ENCODE measurements around the gene PCK1.

PCK1 gene

GRCh38 chr20:57601737-57602136 lies 40.8 kb downstream of the PCK1 start:
- H2AFZ ChIP-seq (ENCODE audit: low read depth, low read length), result no peak overlapping the region
- H3K27me3 ChIP-seq (ENCODE audit: low read depth, low read length), result peaks cover 64% of the 10 kb centered on the region
- H3K9ac ChIP-seq (ENCODE audit: low read length), result no peak overlapping the region
- no peaks in the 10 kb centered on the region for H3K9me3 ChIP-seq (ENCODE audit: insufficient read depth, low read length)
- no peak overlapping the region for H3K27ac ChIP-seq (ENCODE audit: low read length)
- H3K36me3 ChIP-seq (replicated peaks; ENCODE audit: low read depth, low read length), result no peaks in the 10 kb centered on the region
- H3K4me1 ChIP-seq (ENCODE audit: low read length), result peaks cover 29% of the 10 kb centered on the region
- no peaks in the 10 kb centered on the region for H4K20me1 ChIP-seq (ENCODE audit: insufficient read depth, low read length)
- H3K4me3 ChIP-seq (ENCODE audit: low read length), result no peak overlapping the region
- H3K79me2 ChIP-seq (ENCODE audit: low read length), result no peaks in the 10 kb centered on the region
- no peak overlapping the region for H3K4me2 ChIP-seq (ENCODE audit: low read length)
- no peak for TF ChIP-seq EZH2phosphoT487 (IDR thresholded peaks at IDR 0.05; ENCODE audit: low read depth)
- TF ChIP-seq, protein P1, sequence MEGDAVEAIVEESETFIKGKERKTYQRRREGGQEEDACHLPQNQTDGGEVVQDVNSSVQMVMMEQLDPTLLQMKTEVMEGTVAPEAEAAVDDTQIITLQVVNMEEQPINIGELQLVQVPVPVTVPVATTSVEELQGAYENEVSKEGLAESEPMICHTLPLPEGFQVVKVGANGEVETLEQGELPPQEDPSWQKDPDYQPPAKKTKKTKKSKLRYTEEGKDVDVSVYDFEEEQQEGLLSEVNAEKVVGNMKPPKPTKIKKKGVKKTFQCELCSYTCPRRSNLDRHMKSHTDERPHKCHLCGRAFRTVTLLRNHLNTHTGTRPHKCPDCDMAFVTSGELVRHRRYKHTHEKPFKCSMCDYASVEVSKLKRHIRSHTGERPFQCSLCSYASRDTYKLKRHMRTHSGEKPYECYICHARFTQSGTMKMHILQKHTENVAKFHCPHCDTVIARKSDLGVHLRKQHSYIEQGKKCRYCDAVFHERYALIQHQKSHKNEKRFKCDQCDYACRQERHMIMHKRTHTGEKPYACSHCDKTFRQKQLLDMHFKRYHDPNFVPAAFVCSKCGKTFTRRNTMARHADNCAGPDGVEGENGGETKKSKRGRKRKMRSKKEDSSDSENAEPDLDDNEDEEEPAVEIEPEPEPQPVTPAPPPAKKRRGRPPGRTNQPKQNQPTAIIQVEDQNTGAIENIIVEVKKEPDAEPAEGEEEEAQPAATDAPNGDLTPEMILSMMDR (IDR thresholded peaks at IDR 0.05; ENCODE audit: low read depth, low read length), result no peak

GRCh38 chr20:57603120-57603519 lies 42.2 kb downstream of the PCK1 start:
- no peak overlapping the region for H3K4me3 ChIP-seq (ENCODE audit: low read length)
- no peaks in the 10 kb centered on the region for H3K79me2 ChIP-seq (ENCODE audit: low read length)
- peaks cover 71% of the 10 kb centered on the region for H3K27me3 ChIP-seq (ENCODE audit: low read depth, low read length)
- H3K27ac ChIP-seq (ENCODE audit: low read length), result no peak overlapping the region
- no peak overlapping the region for H3K4me2 ChIP-seq (ENCODE audit: low read length)
- no peak overlapping the region for H3K9ac ChIP-seq (ENCODE audit: low read length)
- no peak overlapping the region for H2AFZ ChIP-seq (ENCODE audit: low read depth, low read length)
- no peaks in the 10 kb centered on the region for H4K20me1 ChIP-seq (ENCODE audit: insufficient read depth, low read length)
- H3K36me3 ChIP-seq (replicated peaks; ENCODE audit: low read depth, low read length), result no peaks in the 10 kb centered on the region
- no peaks in the 10 kb centered on the region for H3K9me3 ChIP-seq (ENCODE audit: insufficient read depth, low read length)
- TF ChIP-seq, protein P1 (IDR thresholded peaks at IDR 0.05; ENCODE audit: low read depth, low read length), result no peak
- TF ChIP-seq EZH2phosphoT487 (IDR thresholded peaks at IDR 0.05; ENCODE audit: low read depth), result no peak
- peaks cover 20% of the 10 kb centered on the region for H3K4me1 ChIP-seq (ENCODE audit: low read length)

DNA sequence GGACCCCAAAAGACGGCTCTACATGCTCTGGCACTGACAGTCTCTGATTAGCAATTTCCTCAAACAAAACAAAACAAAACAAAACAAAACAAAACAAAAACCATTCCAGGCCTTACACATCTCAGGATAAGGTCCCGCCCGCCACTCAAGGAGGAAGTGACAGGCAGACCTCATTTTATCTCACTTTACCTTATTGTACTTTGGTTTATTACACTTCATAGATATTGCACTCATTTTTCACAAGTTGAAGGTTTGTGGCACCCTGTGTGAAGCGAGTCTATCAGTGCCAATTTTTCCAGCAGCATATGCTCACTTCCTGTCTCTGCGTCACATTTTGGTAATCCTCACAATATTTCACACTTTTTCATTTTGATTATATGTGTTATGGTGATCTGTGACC lies 44.1 kb downstream of the PCK1 start:
- H4K20me1 ChIP-seq (ENCODE audit: insufficient read depth, low read length), result no peaks in the 10 kb centered on the region
- H2AFZ ChIP-seq (ENCODE audit: low read depth, low read length), result no peak overlapping the region
- H3K4me1 ChIP-seq (ENCODE audit: low read length), result peaks cover 20% of the 10 kb centered on the region
- no peak overlapping the region for H3K27ac ChIP-seq (ENCODE audit: low read length)
- peaks cover 69% of the 10 kb centered on the region for H3K27me3 ChIP-seq (ENCODE audit: low read depth, low read length)
- H3K36me3 ChIP-seq (replicated peaks; ENCODE audit: low read depth, low read length), result no peaks in the 10 kb centered on the region
- no peak overlapping the region for H3K4me2 ChIP-seq (ENCODE audit: low read length)
- H3K9me3 ChIP-seq (ENCODE audit: insufficient read depth, low read length), result no peaks in the 10 kb centered on the region
- TF ChIP-seq, protein P1 (IDR thresholded peaks at IDR 0.05; ENCODE audit: low read depth, low read length), result no peak
- TF ChIP-seq EZH2phosphoT487 (IDR thresholded peaks at IDR 0.05; ENCODE audit: low read depth), result no peak
- H3K9ac ChIP-seq (ENCODE audit: low read length), result no peak overlapping the region
- H3K4me3 ChIP-seq (ENCODE audit: low read length), result no peak overlapping the region
- H3K79me2 ChIP-seq (ENCODE audit: low read length), result no peaks in the 10 kb centered on the region

GRCh38 chr20:57605878-57606277 lies 45.0 kb downstream of the PCK1 start:
- peak overlapping the region; percentile 18 for H3K4me2 ChIP-seq (ENCODE audit: low read length)
- peaks cover 71% of the 10 kb centered on the region for H3K27me3 ChIP-seq (ENCODE audit: low read depth, low read length)
- no peak overlapping the region for H3K9ac ChIP-seq (ENCODE audit: low read length)
- H3K27ac ChIP-seq (ENCODE audit: low read length), result no peak overlapping the region
- TF ChIP-seq EZH2phosphoT487 (IDR thresholded peaks at IDR 0.05; ENCODE audit: low read depth), result no peak
- TF ChIP-seq, protein P1 (IDR thresholded peaks at IDR 0.05; ENCODE audit: low read depth, low read length), result no peak
- no peaks in the 10 kb centered on the region for H3K9me3 ChIP-seq (ENCODE audit: insufficient read depth, low read length)
- no peak overlapping the region for H3K4me3 ChIP-seq (ENCODE audit: low read length)
- 0 out of 2 replicates have a peak overlapping the region, but pooled peaks have one; percentile 3 for H2AFZ ChIP-seq (ENCODE audit: low read depth, low read length)
- peaks cover 14% of the 10 kb centered on the region for H3K4me1 ChIP-seq (ENCODE audit: low read length)
- H3K36me3 ChIP-seq (replicated peaks; ENCODE audit: low read depth, low read length), result no peaks in the 10 kb centered on the region
- H3K79me2 ChIP-seq (ENCODE audit: low read length), result no peaks in the 10 kb centered on the region
- H4K20me1 ChIP-seq (ENCODE audit: insufficient read depth, low read length), result no peaks in the 10 kb centered on the region

Measured in OCI-LY3 (cell line).